CD14-positive monocyte (primary cell): ENCODE measurements around the gene TAF1A. TPM values are rescaled to one million over a fixed set of nuclear protein-coding genes. Genes with fewer than 3 reads are reported as not detected.

Source experiments
- DNase-seq, 3 donors: peaks; one replicate each; pipeline ENCODE4 v3.0.0-alpha.2; 2011 to 2022
- H2AFZ ChIP-seq: 2 replicates; pipeline ENCODE4 v1.6.0; 2012; ENCODE audit warnings: mild to moderate bottlenecking, low read depth, low read length, inconsistent platforms; ENCODE audit not compliant: insufficient read depth, poor library complexity, severe bottlenecking
- H3K27ac ChIP-seq, 2 donors: 1 replicate in 1 of 2; 2 replicates in 1 of 2; pipeline ENCODE4 v1.5.1; 2012 to 2013; ENCODE audit warnings: low read length in 2 of 2, control low read depth in 1 of 2, inconsistent platforms in 1 of 2, low read depth in 1 of 2, mild to moderate bottlenecking in 1 of 2
- H3K27me3 ChIP-seq, 2 donors: one replicate each; pipeline versions ENCODE4 v1.6.0 to v1.6.1; 2011 to 2013; ENCODE audit warnings: low read length in 2 of 2; ENCODE audit not compliant: control insufficient read depth in 2 of 2, insufficient read depth in 2 of 2
- H3K36me3 ChIP-seq, 2 donors: replicated peaks in 1 of 2; 1 replicate in 1 of 2; 2 replicates in 1 of 2; pipeline versions ENCODE4 v1.5.1 to v1.6.1; 2012 to 2013; ENCODE audit warnings: low read length in 2 of 2, control low read depth in 1 of 2, inconsistent platforms in 1 of 2, mild to moderate bottlenecking in 1 of 2; ENCODE audit not compliant: insufficient read depth in 2 of 2, control insufficient read depth in 1 of 2
- H3K4me1 ChIP-seq, 2 donors: 1 replicate in 1 of 2; 2 replicates in 1 of 2; pipeline versions ENCODE4 v1.5.1 to v1.6.1; 2012 to 2013; ENCODE audit warnings: low read length in 2 of 2, control low read depth in 1 of 2, inconsistent platforms in 1 of 2, mild to moderate bottlenecking in 1 of 2, moderate library complexity in 1 of 2; ENCODE audit not compliant: insufficient read depth in 2 of 2, control insufficient read depth in 1 of 2
- H3K4me2 ChIP-seq: replicated peaks from 2 replicates; pipeline ENCODE3; 2012; ENCODE audit warnings: low read length, moderate library complexity, mild to moderate bottlenecking; ENCODE audit not compliant: poor library complexity, severe bottlenecking; ENCODE audit errors: extremely low read depth
- H3K4me3 ChIP-seq, 3 experiments: fragments of 200-600 bp in 1 of 3; sonication (generic) in 1 of 3; replicated peaks in 1 of 3; 1 replicate in 2 of 3; 2 replicates in 1 of 3; pipeline ENCODE4 v1.5.1; 2011 to 2013; ENCODE audit warnings: low read length in 3 of 3, mild to moderate bottlenecking in 3 of 3, control low read depth in 2 of 3, low read depth in 2 of 3, inconsistent platforms in 1 of 3, moderate library complexity in 1 of 3
- H3K79me2 ChIP-seq: 2 replicates; pipeline ENCODE4 v1.6.0; 2012; ENCODE audit warnings: mild to moderate bottlenecking, control low read depth, inconsistent platforms, low read length, moderate library complexity; ENCODE audit not compliant: insufficient read depth
- H3K9ac ChIP-seq: 2 replicates; pipeline ENCODE4 v1.6.0; 2017; ENCODE audit warnings: low read length, mild to moderate bottlenecking; ENCODE audit not compliant: insufficient read depth, poor library complexity, severe bottlenecking
- H3K9me3 ChIP-seq, 2 donors: replicated peaks in 1 of 2; 1 replicate in 1 of 2; 2 replicates in 1 of 2; pipeline versions ENCODE4 v1.5.1 to v1.6.1; 2012 to 2013; ENCODE audit warnings: low read length in 2 of 2, control low read depth in 1 of 2; ENCODE audit not compliant: control insufficient read depth in 1 of 2, insufficient read depth in 1 of 2
- H4K20me1 ChIP-seq: 2 replicates; pipeline ENCODE4 v1.6.0; 2012; ENCODE audit warnings: mild to moderate bottlenecking, low read length, control low read depth, moderate library complexity; ENCODE audit not compliant: insufficient read depth
- H3K27ac Mint-ChIP-seq, 7 donors: one replicate each; pipeline ENCODE4 v1.8.0; 2020; ENCODE audit warnings: mild to moderate bottlenecking in 7 of 7, mixed read lengths in 7 of 7, moderate library complexity in 6 of 7, inconsistent platforms in 2 of 7
- H3K27me3 Mint-ChIP-seq, 3 donors: one replicate each; pipeline ENCODE4 v1.8.0; 2021 to 2022; ENCODE audit warnings: low read depth in 3 of 3, mild to moderate bottlenecking in 3 of 3, mixed read lengths in 3 of 3, moderate library complexity in 3 of 3, inconsistent platforms in 1 of 3
- H3K36me3 Mint-ChIP-seq, 2 donors: one replicate each; pipeline ENCODE4 v1.8.0; 2020; ENCODE audit warnings: mixed read lengths in 2 of 2, inconsistent platforms in 1 of 2, mild to moderate bottlenecking in 1 of 2
- H3K4me1 Mint-ChIP-seq: one replicate; pipeline ENCODE4 v1.8.0; 2020; ENCODE audit warnings: mild to moderate bottlenecking, mixed read lengths
- H3K4me3 Mint-ChIP-seq, 2 donors: one replicate each; pipeline ENCODE4 v1.8.0; 2020; ENCODE audit warnings: mild to moderate bottlenecking in 2 of 2, mixed read lengths in 2 of 2, moderate library complexity in 1 of 2
- H3K9me3 Mint-ChIP-seq, 7 donors: one replicate each; pipeline ENCODE4 v1.8.0; 2020 to 2022; ENCODE audit warnings: mixed read lengths in 7 of 7, mild to moderate bottlenecking in 6 of 7, moderate library complexity in 6 of 7, inconsistent platforms in 2 of 7
- CTCF ChIP-seq: fragments of 200-600 bp; IDR thresholded peaks from one replicate; pipeline ENCODE4 v1.8.0; 2022; ENCODE audit warnings: antibody characterized with exemption, mild to moderate bottlenecking
- WGBS: methylation state at CpG from one replicate; pipeline ENCODE4 v1.1.5; 2013; ENCODE audit warnings: missing lambda C conversion rate; ENCODE audit not compliant: insufficient coverage; 5-methylcytosine and 5-hydroxymethylcytosine counted together
- intact Hi-C, 2 donors: fragments of 100-400 bp; cut with micrococcal nuclease; formaldehyde crosslinking; loops; one replicate each; pipeline versions ENCODE4 v1.15.0 to v1.15.1; 2023
- polyA plus RNA-seq, 3 donors: library from polyadenylated mRNA; depleted of rRNA in 1 of 3; unstranded in 2 of 3; stranded (reverse) in 1 of 3; fragments of 300-500 nt in 2 of 3; fragments of >200 nt in 1 of 3; fragmentation: Illumina TruSeq in 2 of 3; gene quantifications; 1 replicate in 2 of 3; 2 replicates in 1 of 3; pipeline ENCODE4 v1.2.3, GENCODE V29; 2012 to 2021

TAF1A gene
- polyA plus RNA-seq, 3 donors = 1.3 to 5.1 (median 2.5) TPM

- Mint-ChIP-seq H3K4me1 (no peaks in the 10 kb centered on the region), H3K27me3 (peaks cover 0 to 7% (median 6%) of the 10 kb centered on the region in 3 donors), H3K9me3 (peaks cover 0 to 7% (median 3%) of the 10 kb centered on the region in 7 donors), H3K36me3 (no peaks in the 10 kb centered on the region), H3K27ac (no peak overlapping the region), H3K4me3 (no peak overlapping the region)
- no peak overlapping the region for H3K27ac ChIP-seq
- H4K20me1 ChIP-seq = no peaks in the 10 kb centered on the region
- no peaks in the 10 kb centered on the region for H3K36me3 ChIP-seq
- intact Hi-C loops = no loop called here
- H2AFZ ChIP-seq = no peak overlapping the region
- no peaks in the 10 kb centered on the region for H3K79me2 ChIP-seq
- no peaks in the 10 kb centered on the region for H3K4me1 ChIP-seq
- no peak overlapping the region for H3K4me3 ChIP-seq
- no peak for TF ChIP-seq CTCF
- H3K9me3 ChIP-seq = no peaks in the 10 kb centered on the region
- no CpG with 5 or more reads among the region's 6 CpGs for WGBS
- no peak overlapping the region for H3K9ac ChIP-seq
- H3K4me2 ChIP-seq = no peak overlapping the region
- no peak for DNase-seq
- no peaks in the 10 kb centered on the region for H3K27me3 ChIP-seq
Observed at GRCh38 chr1:222530852-222531251, 58.9 kb downstream of the TAF1A start.

DNA sequence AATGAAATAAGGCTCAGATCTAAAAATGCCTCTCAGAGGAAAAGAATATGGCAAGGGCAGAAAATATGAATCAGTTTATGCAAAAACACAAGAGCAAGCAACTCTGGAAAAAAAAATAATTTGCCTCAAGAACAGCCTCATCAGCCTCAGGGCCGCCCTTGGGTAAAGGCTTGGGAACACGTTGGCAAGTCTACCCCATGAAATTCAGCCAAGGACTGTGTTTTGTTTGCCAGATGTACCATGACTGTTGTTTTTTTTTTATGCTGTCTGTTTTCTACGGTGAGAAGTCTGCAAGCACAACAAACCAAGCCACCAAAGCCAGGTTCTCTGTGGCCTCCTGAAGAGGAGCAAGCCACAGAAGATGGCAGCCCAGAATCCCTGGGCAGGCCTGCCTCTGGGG, 59.8 kb downstream of the TAF1A start:
- no peak overlapping the region for H2AFZ ChIP-seq

More for the DNA sequence above, 59.8 kb downstream of the TAF1A start:
- TF ChIP-seq CTCF = no peak
- H3K4me1 ChIP-seq = no peaks in the 10 kb centered on the region
- no peak overlapping the region for H3K9ac ChIP-seq
- H3K9me3 ChIP-seq = no peaks in the 10 kb centered on the region
- 93% methylated on average over 2 of the region's 3 CpGs for WGBS
- intact Hi-C loops = no loop called here
- H3K36me3 ChIP-seq = no peaks in the 10 kb centered on the region
- Mint-ChIP-seq H3K4me1 (no peaks in the 10 kb centered on the region), H3K27ac (no peak overlapping the region), H3K27me3 (peaks cover 1 to 7% (median 6%) of the 10 kb centered on the region in 3 donors), H3K36me3 (no peaks in the 10 kb centered on the region), H3K9me3 (peaks cover 0 to 7% (median 3%) of the 10 kb centered on the region in 7 donors), H3K4me3 (no peak overlapping the region)
- H3K4me2 ChIP-seq = no peak overlapping the region
- no peaks in the 10 kb centered on the region for H3K27me3 ChIP-seq
- DNase-seq = no peak
- no peaks in the 10 kb centered on the region for H4K20me1 ChIP-seq
- H3K4me3 ChIP-seq = no peak overlapping the region
- H3K27ac ChIP-seq = no peak overlapping the region
- no peaks in the 10 kb centered on the region for H3K79me2 ChIP-seq
